SIG-M5 treated with dmso at 0.1 percent for 504 hours (cell line): ENCODE measurements around the gene DZIP1.
"Not testable (repeated sequence)": the region's sequence is repeated elsewhere in the genome, so short reads cannot be mapped to it uniquely, and the experiment has no call there.

Experiments
- DNase-seq: peaks from one replicate; lab custom pipeline; 2025; ENCODE audit not compliant: unreplicated experiment; lab: John Stamatoyannopoulos, UW

The DZIP1 gene

GRCh38 chr13:95644601-95645052 lies at the start of gene DZIP1:
Gene DZIP1 (minus strand): TSS chr13:95644706. CDS start chr13:95642029, 2,677 bp downstream.
- peak; percentile 39 for DNase-seq

GRCh38 chr13:95690986-95691385 lies 46.5 kb upstream of the DZIP1 start:
- not testable (repeated sequence) for DNase-seq

- no peak for DNase-seq
Observed at GRCh38 chr13:95689582-95689926, 45.0 kb upstream of the DZIP1 start.

GRCh38 chr13:95684960-95685359 lies 40.5 kb upstream of the DZIP1 start:
- DNase-seq, result not testable (repeated sequence)

GRCh38 chr13:95684418-95684817 lies 39.9 kb upstream of the DZIP1 start:
- DNase-seq, result no peak

GRCh38 chr13:95679722-95680121 lies 35.2 kb upstream of the DZIP1 start:
- DNase-seq, result peak; percentile 44

- DNase-seq, result no peak
Observed at GRCh38 chr13:95678967-95679366, 34.5 kb upstream of the DZIP1 start.

- peak; percentile 26 for DNase-seq
Observed at GRCh38 chr13:95677564-95678266, 33.2 kb upstream of the DZIP1 start.

GRCh38 chr13:95676762-95677563 lies 32.5 kb upstream of the DZIP1 start, which contains the start of gene DNAJC3:
Gene DNAJC3 (plus strand): TSS chr13:95677139. CDS start chr13:95677256, 117 bp downstream.
- DNase-seq, result peak; percentile 98

GRCh38 chr13:95676105-95676761 lies 31.7 kb upstream of the DZIP1 start:
- peak; percentile 73 for DNase-seq

- DNase-seq, result no peak
Observed at GRCh38 chr13:95671597-95671996, 27.1 kb upstream of the DZIP1 start.

GRCh38 chr13:95667235-95667634 lies 22.7 kb upstream of the DZIP1 start:
- DNase-seq, result not testable (repeated sequence)

GRCh38 chr13:95660981-95661581 lies 16.6 kb upstream of the DZIP1 start:
- DNase-seq, result peak; percentile 45

GRCh38 chr13:95659500-95659899 lies 15.0 kb upstream of the DZIP1 start:
- no peak for DNase-seq

- no peak for DNase-seq
Observed at GRCh38 chr13:95656386-95657015, 12.0 kb upstream of the DZIP1 start.

GRCh38 chr13:95652821-95653220 lies 8.3 kb upstream of the DZIP1 start:
- DNase-seq, result no peak

- no peak for DNase-seq
Observed at GRCh38 chr13:95652244-95652764, 7.8 kb upstream of the DZIP1 start.

GRCh38 chr13:95650696-95651095 lies 6.2 kb upstream of the DZIP1 start:
- DNase-seq, result peak; percentile 65

GRCh38 chr13:95647321-95647720 lies 2.8 kb upstream of the DZIP1 start:
- DNase-seq, result no peak

GRCh38 chr13:95643936-95644598 lies 439 bp downstream of the DZIP1 start:
- DNase-seq, result no peak
